ENCODE data around the gene PKN1.
A peak's percentile ranks its signal among the peaks of the same experiment; 100 is the strongest.

The PKN1 gene

DNA sequence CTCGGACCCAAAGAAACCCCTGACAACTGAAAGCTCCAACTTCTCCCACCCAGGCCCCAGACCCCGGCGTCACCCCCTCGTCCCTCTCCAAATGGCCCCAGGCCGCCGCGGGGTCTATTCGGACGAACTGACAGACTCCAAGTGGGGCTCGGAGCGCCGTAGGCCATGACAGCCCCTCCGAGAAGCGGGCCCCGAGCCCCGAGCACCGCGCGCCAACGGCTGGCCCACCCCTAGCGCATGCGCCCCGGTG, 14.3 kb upstream of the PKN1 start:
- TF ChIP-seq, protein P1, sequence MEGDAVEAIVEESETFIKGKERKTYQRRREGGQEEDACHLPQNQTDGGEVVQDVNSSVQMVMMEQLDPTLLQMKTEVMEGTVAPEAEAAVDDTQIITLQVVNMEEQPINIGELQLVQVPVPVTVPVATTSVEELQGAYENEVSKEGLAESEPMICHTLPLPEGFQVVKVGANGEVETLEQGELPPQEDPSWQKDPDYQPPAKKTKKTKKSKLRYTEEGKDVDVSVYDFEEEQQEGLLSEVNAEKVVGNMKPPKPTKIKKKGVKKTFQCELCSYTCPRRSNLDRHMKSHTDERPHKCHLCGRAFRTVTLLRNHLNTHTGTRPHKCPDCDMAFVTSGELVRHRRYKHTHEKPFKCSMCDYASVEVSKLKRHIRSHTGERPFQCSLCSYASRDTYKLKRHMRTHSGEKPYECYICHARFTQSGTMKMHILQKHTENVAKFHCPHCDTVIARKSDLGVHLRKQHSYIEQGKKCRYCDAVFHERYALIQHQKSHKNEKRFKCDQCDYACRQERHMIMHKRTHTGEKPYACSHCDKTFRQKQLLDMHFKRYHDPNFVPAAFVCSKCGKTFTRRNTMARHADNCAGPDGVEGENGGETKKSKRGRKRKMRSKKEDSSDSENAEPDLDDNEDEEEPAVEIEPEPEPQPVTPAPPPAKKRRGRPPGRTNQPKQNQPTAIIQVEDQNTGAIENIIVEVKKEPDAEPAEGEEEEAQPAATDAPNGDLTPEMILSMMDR (IDR thresholded peaks at IDR 0.05; ENCODE audit: insufficient read depth, low read depth, low read length, missing control alignments) = no peak
- peak overlapping the region; percentile 94 for H3K4me3 ChIP-seq (ENCODE audit: low read length)
- DNase-seq (ENCODE audit: low read depth) = no peak

DNA sequence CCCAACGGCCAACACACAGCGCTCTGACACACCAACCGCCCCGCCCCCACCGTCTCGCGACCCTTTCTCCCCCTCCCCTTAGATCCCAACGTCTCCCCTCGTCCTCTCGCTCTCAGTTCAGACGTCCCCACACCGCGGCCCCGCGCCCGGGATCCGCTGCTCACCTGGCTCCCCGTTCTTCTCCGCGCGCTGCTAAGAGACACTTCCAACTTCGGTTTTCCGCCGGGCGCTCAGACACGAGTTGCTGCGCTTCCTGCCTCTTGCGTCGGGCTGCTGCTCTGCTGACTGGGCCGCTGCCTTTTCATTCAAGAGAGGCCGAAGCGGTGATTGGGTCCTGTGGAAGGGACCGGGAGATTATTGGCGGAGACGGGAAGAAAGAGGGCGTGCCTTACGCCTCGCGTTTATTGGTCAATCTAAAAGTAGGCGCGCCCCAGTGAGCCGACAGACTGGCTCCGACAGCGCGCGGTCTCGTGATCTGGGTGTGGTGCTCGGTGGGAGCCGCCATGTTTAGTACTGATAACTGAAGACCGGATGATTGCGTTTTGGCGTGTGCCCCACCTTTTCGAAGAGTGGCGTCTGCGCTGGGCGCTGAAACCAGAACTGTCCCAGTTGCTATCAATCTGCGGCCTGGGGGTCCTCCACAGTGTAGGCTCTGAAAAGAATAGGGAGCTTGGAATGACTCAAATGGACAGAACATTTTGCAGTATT, 13.8 kb upstream of the PKN1 start, which contains the start of gene DDX39A:
TSS of gene DDX39A (minus strand) at position 236 of the 708 bp plus-strand sequence. CDS start 6,121 bp downstream, outside the sequence.
- H3K4me3 ChIP-seq (ENCODE audit: low read length) = peak within 1 kb of the TSS; percentile 94
- TF ChIP-seq, protein P1 (IDR thresholded peaks at IDR 0.05; ENCODE audit: insufficient read depth, low read depth, low read length, missing control alignments) = no peak
- DNase-seq (ENCODE audit: low read depth) = peak; percentile 100

DNA sequence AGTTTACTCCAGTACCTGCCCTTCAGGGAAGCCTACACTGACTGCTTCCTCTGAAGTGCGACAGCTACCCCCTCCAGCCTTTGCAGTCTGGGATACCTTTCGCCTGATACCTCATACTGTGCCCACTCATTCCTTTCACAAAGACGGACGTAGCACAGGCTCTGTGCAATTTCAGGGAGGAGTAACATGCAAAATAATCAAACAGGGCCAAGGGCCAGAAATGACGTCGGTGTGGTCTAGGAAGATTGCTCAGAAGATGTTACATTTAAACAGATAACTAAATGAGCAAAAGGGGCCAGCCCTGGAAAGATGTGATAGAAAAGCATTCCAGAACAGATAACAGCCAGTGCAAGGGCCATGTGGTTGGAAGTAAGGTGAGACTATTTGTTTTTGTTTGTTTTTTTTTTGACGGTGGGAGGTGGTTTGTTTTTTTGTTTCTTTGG, 7.4 kb upstream of the PKN1 start:
- DNase-seq (ENCODE audit: low read depth) = peak; percentile 45
- H3K4me3 ChIP-seq (ENCODE audit: low read length) = no peak overlapping the region
- TF ChIP-seq, protein P1 (IDR thresholded peaks at IDR 0.05; ENCODE audit: insufficient read depth, low read depth, low read length, missing control alignments) = no peak

DNA sequence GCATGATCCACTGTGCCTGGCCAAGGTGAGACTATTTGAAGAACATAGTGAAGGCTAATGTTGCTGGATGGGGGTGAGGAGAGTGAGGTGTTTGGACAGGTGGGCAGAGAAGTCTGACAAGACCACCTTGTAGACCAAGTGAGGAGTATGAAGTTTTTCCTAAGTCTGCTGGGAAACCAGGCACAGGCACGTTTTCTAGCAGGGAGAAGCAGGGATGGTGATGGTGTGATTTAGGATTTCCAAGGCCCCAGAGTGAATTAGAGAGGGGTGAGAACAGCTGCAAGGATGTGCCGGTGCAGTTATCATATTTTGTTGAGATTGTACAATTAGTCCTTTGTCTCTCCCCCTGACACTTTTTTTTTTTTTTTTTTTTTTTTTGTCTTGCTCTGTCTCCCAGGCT, 5.6 kb upstream of the PKN1 start:
- TF ChIP-seq, protein P1 (IDR thresholded peaks at IDR 0.05; ENCODE audit: insufficient read depth, low read depth, low read length, missing control alignments) = no peak

DNA sequence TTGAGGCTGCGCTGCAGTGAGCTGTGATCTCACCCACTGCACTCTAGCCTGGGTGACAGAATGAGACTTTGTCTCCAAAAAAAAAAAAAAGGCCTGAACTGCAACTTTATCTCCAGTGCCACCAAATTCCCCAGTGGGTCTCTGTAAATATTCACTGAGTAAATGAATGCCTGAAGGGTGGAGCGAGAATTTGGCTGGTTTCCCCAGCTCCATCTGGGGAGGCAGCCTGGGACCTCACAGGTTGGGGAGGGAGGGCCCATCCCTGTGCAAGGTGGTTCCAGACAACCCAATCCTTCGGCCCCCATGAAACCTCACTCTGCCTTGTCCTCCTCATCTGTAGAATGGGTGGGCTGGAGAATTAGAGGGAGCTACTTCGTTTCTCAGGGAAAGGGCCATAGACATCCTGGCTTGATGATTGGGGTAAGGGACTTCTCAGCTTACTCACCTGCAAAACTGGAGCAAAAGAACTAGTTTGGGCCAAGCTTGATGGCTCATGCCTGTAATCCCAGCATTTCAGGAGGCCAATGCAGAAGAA, 4.2 kb upstream of the PKN1 start:
- H3K4me3 ChIP-seq (ENCODE audit: low read length) = no peak overlapping the region
- TF ChIP-seq, protein P1 (IDR thresholded peaks at IDR 0.05; ENCODE audit: insufficient read depth, low read depth, low read length, missing control alignments) = no peak
- DNase-seq (ENCODE audit: low read depth) = no peak

More for the DNA sequence above, 5.6 kb upstream of the PKN1 start:
- no peak overlapping the region for H3K4me3 ChIP-seq (ENCODE audit: low read length)
- no peak for DNase-seq (ENCODE audit: low read depth)

DNA sequence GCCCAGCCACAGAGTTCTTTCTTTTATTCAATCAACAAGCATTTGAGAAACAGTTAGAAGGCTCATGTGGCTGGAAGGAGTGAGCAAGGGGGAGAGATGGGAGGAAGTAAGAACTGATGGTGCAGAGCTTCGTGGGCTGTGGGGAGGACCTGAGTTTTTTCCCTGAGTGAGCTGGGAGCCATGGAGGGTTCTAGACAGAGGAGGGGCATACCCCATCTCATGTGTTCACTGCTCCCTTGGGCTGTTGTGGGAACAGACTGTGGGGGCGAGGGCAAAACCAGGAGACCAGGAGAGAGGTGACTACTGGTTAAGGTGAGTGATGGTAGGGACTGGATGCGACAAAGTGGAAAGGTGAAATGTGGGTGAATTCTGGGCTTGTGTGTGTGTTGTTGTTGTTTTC, 2.4 kb upstream of the PKN1 start:
- H3K4me3 ChIP-seq (ENCODE audit: low read length) = no peak overlapping the region
- TF ChIP-seq, protein P1 (IDR thresholded peaks at IDR 0.05; ENCODE audit: insufficient read depth, low read depth, low read length, missing control alignments) = no peak
- no peak for DNase-seq (ENCODE audit: low read depth)

Measured in epithelial cell of esophagus (primary cell).